Caco-2 (cell line): Measurements from ENCODE around the gene TNS3. TPM values are rescaled to one million over a fixed set of nuclear protein-coding genes. Genes with fewer than 3 reads are reported as not detected.

Source experiments
- BruUV-seq: library from RNA; stranded (reverse); fragments of 400-500 nt; replicated peaks from 2 replicates; lab custom pipeline; 2021; lab: Mats Ljungman, UMichigan
- CTCF ChIA-PET: fragments of 300-600 bp; sonication (Branson Sonifier 250); formaldehyde crosslinking; loops from one replicate; lab custom pipeline; 2022; ENCODE audit warnings: antibody characterized with exemption; lab: Charles Lee
- POLR2A ChIA-PET: fragments of 300-600 bp; sonication (Branson Sonifier 250); formaldehyde crosslinking; loops from one replicate; lab custom pipeline; 2022; ENCODE audit warnings: antibody characterized with exemption; lab: Charles Lee
- DNase-seq, 2 experiments: peaks; one replicate each; pipeline versions ENCODE4 v3.0.0 to v3.0.0-alpha.2; 2020 to 2022
- H3K27me3 ChIP-seq: replicated peaks from 2 replicates; pipeline ENCODE4 v1.6.0; 2011; ENCODE audit warnings: low read length; ENCODE audit not compliant: control insufficient read depth, insufficient read depth
- H3K36me3 ChIP-seq: 2 replicates; pipeline ENCODE4 v1.5.1; 2011; ENCODE audit warnings: low read length; ENCODE audit not compliant: control insufficient read depth, insufficient read depth
- H3K4me1 ChIP-seq: fragments of 250-450 bp; sonication (Bioruptor Pico); 2 replicates; pipeline ENCODE4 v1.5.1; 2020; ENCODE audit warnings: mild to moderate bottlenecking
- H3K4me3 ChIP-seq: 2 replicates; pipeline ENCODE4 v1.5.1; 2011; ENCODE audit warnings: low read depth, mild to moderate bottlenecking, control low read depth, low read length
- H3K9me3 ChIP-seq: fragments of 250-450 bp; sonication (Bioruptor Pico); 2 replicates; pipeline ENCODE4 v1.5.1; 2020; ENCODE audit warnings: mild to moderate bottlenecking, moderate library complexity
- H3K27ac Mint-ChIP-seq: one replicate; pipeline ENCODE4 v1.8.0; 2022; ENCODE audit warnings: mixed read lengths; ENCODE audit not compliant: unreplicated experiment
- H3K27me3 Mint-ChIP-seq: one replicate; pipeline ENCODE4 v1.8.0; 2022; ENCODE audit warnings: mixed read lengths; ENCODE audit not compliant: insufficient read depth, unreplicated experiment
- H3K36me3 Mint-ChIP-seq: one replicate; pipeline ENCODE4 v1.8.0; 2022; ENCODE audit warnings: mild to moderate bottlenecking, mixed read lengths; ENCODE audit not compliant: insufficient read depth, unreplicated experiment
- H3K4me1 Mint-ChIP-seq: one replicate; pipeline ENCODE4 v1.8.0; 2022; ENCODE audit warnings: low read depth, mixed read lengths; ENCODE audit not compliant: unreplicated experiment
- H3K4me3 Mint-ChIP-seq: one replicate; pipeline ENCODE4 v1.8.0; 2022; ENCODE audit warnings: mild to moderate bottlenecking, moderate library complexity, mixed read lengths; ENCODE audit not compliant: unreplicated experiment
- H3K9me3 Mint-ChIP-seq: one replicate; pipeline ENCODE4 v1.8.0; 2022; ENCODE audit warnings: mixed read lengths; ENCODE audit not compliant: unreplicated experiment
- CTCF ChIP-seq, 2 experiments: fragments of 200-600 bp in 1 of 2; IDR thresholded peaks; 1 replicate in 1 of 2; 2 replicates in 1 of 2; pipeline versions ENCODE4 v1.5.1 to v1.8.0; 2011 to 2022; ENCODE audit warnings: antibody characterized with exemption in 1 of 2, control low read depth in 1 of 2, inconsistent platforms in 1 of 2, low read depth in 1 of 2, low read length in 1 of 2, mild to moderate bottlenecking in 1 of 2, moderate library complexity in 1 of 2; ENCODE audit not compliant: insufficient read depth in 1 of 2, severe bottlenecking in 1 of 2, unreplicated experiment in 1 of 2
- intact Hi-C: fragments of 100-400 bp; cut with micrococcal nuclease; formaldehyde crosslinking; loops from one replicate; pipeline ENCODE4 v1.10.0; 2022; ENCODE audit not compliant: unreplicated experiment
- total RNA-seq: library from RNA; stranded (reverse); gene quantifications from 2 replicates; pipeline ENCODE4 v1.2.3, GENCODE V29; 2022

The TNS3 gene
- total RNA-seq, 1 experiment from 2014 or later = 263 TPM

GRCh38 chr7:47493976-47494911 is 87.7 kb downstream of the TNS3 start:
- POLR2A ChIA-PET = interaction anchor here (0.7 kb wide), 1 partner anchor 27 kb away, joined by 3 read pairs; no protein-coding TSS in a partner anchor

GRCh38 chr7:47492716-47493325 is 89.1 kb downstream of the TNS3 start:
- Mint-ChIP-seq H3K27ac (peak overlapping the region; percentile 80), H3K4me3 (no peak overlapping the region), H3K9me3 (no peaks in the 10 kb centered on the region), H3K27me3 (no peaks in the 10 kb centered on the region), H3K4me1 (peaks cover 46% of the 10 kb centered on the region), H3K36me3 (peaks cover 94% of the 10 kb centered on the region)
- Histone ChIP-seq H3K4me3 (no peak overlapping the region), H3K36me3 (peaks cover 1% of the 10 kb centered on the region; the same call in 1 of the 2 replicates), H3K27me3 (no peaks in the 10 kb centered on the region), H3K9me3 (no peaks in the 10 kb centered on the region), H3K4me1 (peaks cover 14% of the 10 kb centered on the region)
- ChIA-PET POLR2A (interaction anchor here (0.6 kb wide), 1 partner anchor 84 kb away, joined by 3 read pairs; no protein-coding TSS in a partner anchor), CTCF (no interaction called here)
- TF ChIP-seq CTCF (IDR thresholded peaks at IDR 0.05; ENCODE audit: insufficient read depth in 1 of 2, low read depth in 1 of 2, low read length in 1 of 2, severe bottlenecking in 1 of 2, unreplicated experiment in 1 of 2) = no peak
- no peak for DNase-seq
- intact Hi-C loops = no loop called here
- BruUV-seq = no TSS peak

More at GRCh38 chr7:47493976-47494911, 87.7 kb downstream of the TNS3 start:
- Histone ChIP-seq H3K4me3 (no peak overlapping the region), H3K27me3 (no peaks in the 10 kb centered on the region), H3K36me3 (peaks cover 1% of the 10 kb centered on the region; the same call in 1 of the 2 replicates), H3K4me1 (peaks cover 24% of the 10 kb centered on the region), H3K9me3 (no peaks in the 10 kb centered on the region)
- CTCF ChIA-PET = interaction anchor here (0.7 kb wide), 1 partner anchor 76 kb away, joined by 3 read pairs; no protein-coding TSS in a partner anchor
- Mint-ChIP-seq H3K36me3 (peaks cover 94% of the 10 kb centered on the region), H3K27ac (peak overlapping the region; percentile 35), H3K9me3 (no peaks in the 10 kb centered on the region), H3K27me3 (no peaks in the 10 kb centered on the region), H3K4me1 (peaks cover 48% of the 10 kb centered on the region), H3K4me3 (no peak overlapping the region)
- no TSS peak for BruUV-seq
- no peak for DNase-seq
- no peak for TF ChIP-seq CTCF (IDR thresholded peaks at IDR 0.05; ENCODE audit: insufficient read depth in 1 of 2, low read depth in 1 of 2, low read length in 1 of 2, severe bottlenecking in 1 of 2, unreplicated experiment in 1 of 2)
- intact Hi-C loops = no loop called here
